Tibial artery (tissue), 4 donors: ENCODE data around the gene LIPC.

Source experiments
- DNase-seq, 2 donors: peaks; one replicate each; pipeline ENCODE4 v3.0.0-alpha.2; 2019
- H3K27ac ChIP-seq, 2 donors: fragments of 200-600 bp; sonication (generic) in 1 of 2; 1 replicate in 1 of 2; 2 replicates in 1 of 2; pipeline ENCODE4 v1.5.1; 2018 to 2019; ENCODE audit warnings: mild to moderate bottlenecking in 1 of 2
- H3K27me3 ChIP-seq, 2 donors: fragments of 200-600 bp; sonication (generic) in 1 of 2; one replicate each; pipeline versions ENCODE4 v1.5.1 to v1.6.0; 2016 to 2019
- H3K36me3 ChIP-seq, 3 donors: fragments of 200-600 bp; sonication (generic) in 2 of 3; one replicate each; pipeline ENCODE4 v1.5.1; 2016 to 2019; ENCODE audit warnings: mild to moderate bottlenecking in 2 of 3
- H3K4me1 ChIP-seq, 4 donors: fragments of 200-600 bp; sonication (generic) in 2 of 4; 1 replicate in 3 of 4; 2 replicates in 1 of 4; pipeline ENCODE4 v1.5.1; 2016 to 2019
- H3K4me3 ChIP-seq, 2 donors: fragments of 200-600 bp; sonication (generic) in 1 of 2; 1 replicate in 1 of 2; 2 replicates in 1 of 2; pipeline ENCODE4 v1.5.1; 2018 to 2019; ENCODE audit warnings: mild to moderate bottlenecking in 2 of 2
- H3K9me3 ChIP-seq, 3 donors: fragments of 200-600 bp; sonication (generic) in 1 of 3; one replicate each; pipeline ENCODE4 v1.5.1; 2016 to 2019
- intact Hi-C: fragments of 100-400 bp; cut with DNase I; formaldehyde crosslinking; loops from one replicate; pipeline ENCODE4 v1.15.0; 2023; ENCODE audit warnings: low total_unique reads
- TF ChIP-seq, protein P1 (sequence below), 2 experiments: fragments of 200-600 bp in 1 of 2; fragments of 450-650 bp in 1 of 2; IDR thresholded peaks; one replicate each; pipeline ENCODE4 v1.5.1; 2017 to 2019; ENCODE audit warnings: antibody characterized with exemption in 2 of 2, mild to moderate bottlenecking in 1 of 2, moderate library complexity in 1 of 2

The LIPC gene

GRCh38 chr15:58401276-58401675 is 30.5 kb upstream of the LIPC start:
- Histone ChIP-seq H3K36me3 (no peaks in the 10 kb centered on the region), H3K4me1 (no peaks in the 10 kb centered on the region), H3K4me3 (no peak overlapping the region), H3K27me3 (peaks cover 0 to 10% of the 10 kb centered on the region in 2 donors), H3K27ac (no peak overlapping the region), H3K9me3 (no peaks in the 10 kb centered on the region)
- DNase-seq, result no peak
- intact Hi-C loops, result no loop called here
- TF ChIP-seq, protein P1, sequence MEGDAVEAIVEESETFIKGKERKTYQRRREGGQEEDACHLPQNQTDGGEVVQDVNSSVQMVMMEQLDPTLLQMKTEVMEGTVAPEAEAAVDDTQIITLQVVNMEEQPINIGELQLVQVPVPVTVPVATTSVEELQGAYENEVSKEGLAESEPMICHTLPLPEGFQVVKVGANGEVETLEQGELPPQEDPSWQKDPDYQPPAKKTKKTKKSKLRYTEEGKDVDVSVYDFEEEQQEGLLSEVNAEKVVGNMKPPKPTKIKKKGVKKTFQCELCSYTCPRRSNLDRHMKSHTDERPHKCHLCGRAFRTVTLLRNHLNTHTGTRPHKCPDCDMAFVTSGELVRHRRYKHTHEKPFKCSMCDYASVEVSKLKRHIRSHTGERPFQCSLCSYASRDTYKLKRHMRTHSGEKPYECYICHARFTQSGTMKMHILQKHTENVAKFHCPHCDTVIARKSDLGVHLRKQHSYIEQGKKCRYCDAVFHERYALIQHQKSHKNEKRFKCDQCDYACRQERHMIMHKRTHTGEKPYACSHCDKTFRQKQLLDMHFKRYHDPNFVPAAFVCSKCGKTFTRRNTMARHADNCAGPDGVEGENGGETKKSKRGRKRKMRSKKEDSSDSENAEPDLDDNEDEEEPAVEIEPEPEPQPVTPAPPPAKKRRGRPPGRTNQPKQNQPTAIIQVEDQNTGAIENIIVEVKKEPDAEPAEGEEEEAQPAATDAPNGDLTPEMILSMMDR (IDR thresholded peaks at IDR 0.05), result no peak

GRCh38 chr15:58401991-58402649 is 29.7 kb upstream of the LIPC start:
- Histone ChIP-seq H3K27ac (no peak overlapping the region), H3K9me3 (no peaks in the 10 kb centered on the region), H3K4me1 (no peaks in the 10 kb centered on the region), H3K4me3 (no peak overlapping the region), H3K27me3 (peaks cover 0 to 10% of the 10 kb centered on the region in 2 donors), H3K36me3 (no peaks in the 10 kb centered on the region)
- TF ChIP-seq, protein P1 (IDR thresholded peaks at IDR 0.05), result no peak
- no peak for DNase-seq
- intact Hi-C loops, result no loop called here

GRCh38 chr15:58403581-58403980 is 28.2 kb upstream of the LIPC start:
- Histone ChIP-seq H3K4me3 (no peak overlapping the region), H3K27ac (no peak overlapping the region), H3K27me3 (peaks cover 0 to 10% of the 10 kb centered on the region in 2 donors), H3K9me3 (no peaks in the 10 kb centered on the region), H3K4me1 (no peaks in the 10 kb centered on the region), H3K36me3 (no peaks in the 10 kb centered on the region)
- intact Hi-C loops, result no loop called here
- TF ChIP-seq, protein P1 (IDR thresholded peaks at IDR 0.05), result no peak
- no peak for DNase-seq

GRCh38 chr15:58404020-58404419 is 27.8 kb upstream of the LIPC start:
- Histone ChIP-seq H3K36me3 (no peaks in the 10 kb centered on the region), H3K4me1 (no peaks in the 10 kb centered on the region), H3K4me3 (no peak overlapping the region), H3K27me3 (peaks cover 0 to 10% of the 10 kb centered on the region in 2 donors), H3K9me3 (no peaks in the 10 kb centered on the region), H3K27ac (no peak overlapping the region)
- intact Hi-C loops, result no loop called here
- TF ChIP-seq, protein P1 (IDR thresholded peaks at IDR 0.05), result no peak
- no peak for DNase-seq

DNA sequence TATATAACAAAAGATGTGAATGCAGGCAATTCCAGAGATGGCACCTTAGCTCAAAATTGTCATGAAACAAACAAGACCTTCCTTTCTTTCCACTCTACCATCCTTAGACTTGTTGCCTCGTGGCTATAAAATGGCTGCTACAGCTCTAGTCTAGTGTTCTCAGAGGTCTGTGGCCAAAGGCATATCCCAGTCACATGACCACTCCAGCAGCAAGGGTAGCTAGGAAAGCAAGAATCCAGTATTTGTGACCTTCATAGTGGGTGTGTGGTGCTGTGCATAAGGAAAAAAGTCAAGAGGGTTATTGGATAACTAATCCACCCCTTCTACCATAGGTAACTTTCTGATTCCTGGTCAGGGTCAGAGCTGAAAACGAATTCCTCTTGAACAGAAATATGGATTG is 27.1 kb upstream of the LIPC start:
- no peak for DNase-seq
- Histone ChIP-seq H3K27ac (no peak overlapping the region), H3K27me3 (peaks cover 0 to 10% of the 10 kb centered on the region in 2 donors), H3K4me3 (no peak overlapping the region), H3K36me3 (no peaks in the 10 kb centered on the region), H3K9me3 (no peaks in the 10 kb centered on the region), H3K4me1 (no peaks in the 10 kb centered on the region)
- intact Hi-C loops, result no loop called here
- TF ChIP-seq, protein P1 (IDR thresholded peaks at IDR 0.05), result no peak

DNA sequence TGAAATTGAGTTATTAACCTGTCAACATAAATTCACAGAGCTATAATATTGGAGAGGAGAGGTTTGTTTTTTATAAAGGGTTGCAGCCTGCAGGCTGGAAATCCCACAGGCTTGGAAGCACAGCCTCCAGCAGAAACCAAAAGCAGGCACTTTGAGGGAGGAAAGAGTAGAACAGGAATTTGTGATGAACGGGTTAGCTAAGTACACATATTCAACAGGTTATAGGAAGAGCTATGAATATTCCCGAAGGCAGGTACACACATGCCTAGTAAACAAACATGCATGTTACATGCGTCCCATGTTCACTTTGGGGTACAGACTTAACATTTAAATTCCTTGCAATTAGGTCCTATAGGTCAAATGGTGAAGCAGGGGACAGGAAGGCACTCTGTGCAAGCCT is 25.9 kb upstream of the LIPC start:
- H3K9me3 ChIP-seq, result no peaks in the 10 kb centered on the region
- peaks cover 0 to 10% of the 10 kb centered on the region in 2 donors for H3K27me3 ChIP-seq
- no peak overlapping the region for H3K27ac ChIP-seq
- TF ChIP-seq, protein P1 (IDR thresholded peaks at IDR 0.05), result no peak
- intact Hi-C loops, result no loop called here
- H3K36me3 ChIP-seq, result no peaks in the 10 kb centered on the region
- DNase-seq, result no peak
- H3K4me3 ChIP-seq, result no peak overlapping the region
- H3K4me1 ChIP-seq, result no peaks in the 10 kb centered on the region
